GM12878 (cell line): ENCODE data around the gene ZNF678. TPM values are rescaled to one million over a fixed set of nuclear protein-coding genes. Genes with fewer than 3 reads are reported as not detected.
"Not testable (repeated sequence)": the region's sequence is repeated elsewhere in the genome, so short reads cannot be mapped to it uniquely, and the experiment has no call there.

ENCODE experiments used
- ATAC-seq: fragments of 200-7000 bp; cut with Tn5 transposase; 3 replicates; pipeline ENCODE4 v1.9.1; 2020; ENCODE audit warnings: mild to moderate bottlenecking, moderate library complexity
- BruUV-seq: library from RNA; stranded (reverse); fragments of 400-500 nt; replicated peaks from 2 replicates; lab custom pipeline; 2021; lab: Mats Ljungman, UMichigan
- CTCF ChIA-PET: fragments of 300-600 bp; sonication (Branson Sonifier 250); formaldehyde crosslinking; extraction: SDS; loops from one replicate; lab custom pipeline; 2021; ENCODE audit warnings: inconsistent platforms; lab: Yijun Ruan, JAX
- POLR2A ChIA-PET: fragments of 350-600 bp; formaldehyde crosslinking; extraction: SDS; loops from one replicate; lab custom pipeline; 2021; ENCODE audit warnings: inconsistent platforms; lab: Charles Lee
- RAD21 ChIA-PET: fragments of 300-600 bp; sonication (Branson Sonifier 250); formaldehyde crosslinking; loops from one replicate; lab custom pipeline; 2023; ENCODE audit warnings: antibody characterized with exemption; ENCODE audit not compliant: unreplicated experiment; lab: Charles Lee
- SMC1A ChIA-PET: fragments of 300-600 bp; sonication (Branson Sonifier 250); formaldehyde crosslinking; loops from one replicate; lab custom pipeline; 2023; ENCODE audit not compliant: unreplicated experiment, uncharacterized antibody; lab: Charles Lee
- DNase-seq: peaks from one replicate; pipeline ENCODE4 v3.0.0-alpha.2; 2011; ENCODE audit warnings: low read depth, low spot score
- FAIRE-seq: peaks from 3 replicates; lab custom pipeline; 2011; peaks lifted over from hg19 to GRCh38; lab: Jason Lieb, UNC
- H2AFZ ChIP-seq: 2 replicates; pipeline ENCODE4 v1.6.0; 2011; ENCODE audit warnings: low read depth, low read length, control low read depth; ENCODE audit not compliant: control insufficient read depth
- H3K27ac ChIP-seq: 2 replicates; pipeline ENCODE4 v1.5.1; 2011; ENCODE audit warnings: control low read depth; ENCODE audit not compliant: control insufficient read depth, insufficient read depth
- H3K27me3 ChIP-seq, 2 experiments: replicated peaks in 1 of 2; 2 replicates each; pipeline versions ENCODE4 v1.6.0 to v1.6.1; 2011; ENCODE audit warnings: low read length in 1 of 2; ENCODE audit not compliant: control insufficient read depth in 2 of 2, insufficient read depth in 2 of 2
- H3K36me3 ChIP-seq, 2 experiments: 2 replicates each; pipeline ENCODE4 v1.5.1; 2011; ENCODE audit warnings: low read length in 1 of 2; ENCODE audit not compliant: control insufficient read depth in 2 of 2, insufficient read depth in 2 of 2
- H3K4me1 ChIP-seq: 2 replicates; pipeline ENCODE4 v1.6.1; 2011; ENCODE audit warnings: mild to moderate bottlenecking, low read length, moderate library complexity, mixed read lengths; ENCODE audit not compliant: control insufficient read depth, insufficient read depth
- H3K4me2 ChIP-seq: 2 replicates; pipeline ENCODE4 v1.6.0; 2011; ENCODE audit warnings: control low read depth; ENCODE audit not compliant: control insufficient read depth, insufficient read depth
- H3K4me3 ChIP-seq: fragments of 200-600 bp; sonication (generic); 2 replicates; pipeline ENCODE4 v1.5.1; 2016
- H3K79me2 ChIP-seq: 2 replicates; pipeline ENCODE4 v1.6.0; 2011; ENCODE audit warnings: low read length; ENCODE audit not compliant: control insufficient read depth, insufficient read depth
- H3K9ac ChIP-seq: 2 replicates; pipeline ENCODE4 v1.8.0; 2011; ENCODE audit warnings: low read length, control low read depth, mixed read lengths; ENCODE audit not compliant: control insufficient read depth, insufficient read depth
- H3K9me3 ChIP-seq: replicated peaks from 3 replicates; pipeline ENCODE4 v1.5.1; 2011; ENCODE audit warnings: mild to moderate bottlenecking, low read length; ENCODE audit not compliant: control insufficient read depth, insufficient read depth
- H4K20me1 ChIP-seq: 2 replicates; pipeline ENCODE4 v1.6.0; 2011; ENCODE audit not compliant: control insufficient read depth, insufficient read depth
- CEBPB ChIP-seq, 2 experiments: fragments of 150-350 bp in 1 of 2; IDR thresholded peaks; 2 replicates each; pipeline ENCODE4 v1.6.1; 2012 to 2014; ENCODE audit warnings: low read depth in 2 of 2, low read length in 2 of 2, borderline replicate concordance in 1 of 2, inconsistent platforms in 1 of 2
- ESRRA ChIP-seq: IDR thresholded peaks from 2 replicates; pipeline ENCODE4 v1.6.1; 2012; ENCODE audit warnings: mild to moderate bottlenecking, low read length, improper control_type of control experiment
- MTA3 ChIP-seq: IDR thresholded peaks from 2 replicates; pipeline ENCODE4 v1.6.1; 2012; ENCODE audit warnings: low read length, inconsistent platforms, borderline replicate concordance
- MXI1 ChIP-seq: fragments of 150-350 bp; IDR thresholded peaks from 2 replicates; pipeline ENCODE4 v1.6.1; 2011; ENCODE audit warnings: low read depth, mild to moderate bottlenecking, inconsistent platforms, low read length, improper control_type of control experiment
- NR2F1 ChIP-seq: fragments of 450-650 bp; conservative IDR thresholded peaks from 2 replicates; pipeline ENCODE4 v1.6.1; 2017; ENCODE audit warnings: mild to moderate bottlenecking
- POU2F2 ChIP-seq: IDR thresholded peaks from 3 replicates; pipeline ENCODE4 v1.6.1; 2011; ENCODE audit warnings: low read depth, mild to moderate bottlenecking, low read length, borderline replicate concordance
- RAD51 ChIP-seq: fragments of 450-650 bp; IDR thresholded peaks from 2 replicates; pipeline ENCODE4 v1.6.1; 2016; ENCODE audit warnings: moderate library complexity, mild to moderate bottlenecking, inconsistent platforms
- RFX5 ChIP-seq: IDR thresholded peaks from 2 replicates; pipeline ENCODE4 v1.6.1; 2011; ENCODE audit warnings: low read depth, low read length, improper control_type of control experiment
- SIN3A ChIP-seq: IDR thresholded peaks from 2 replicates; pipeline ENCODE4 v1.6.1; 2012; ENCODE audit warnings: low read depth, low read length, improper control_type of control experiment
- SIX5 ChIP-seq: IDR thresholded peaks from 2 replicates; pipeline ENCODE4 v1.6.1; 2011; ENCODE audit warnings: mild to moderate bottlenecking, low read depth, low read length, moderate library complexity; ENCODE audit not compliant: severe bottlenecking
- STAT1 ChIP-seq: fragments of 450-650 bp; conservative IDR thresholded peaks from 2 replicates; pipeline ENCODE4 v1.6.1; 2014; ENCODE audit warnings: antibody characterized with exemption, mild to moderate bottlenecking
- STAT3 ChIP-seq: IDR thresholded peaks from 2 replicates; pipeline ENCODE4 v1.6.1; 2011; ENCODE audit warnings: low read depth, low read length, improper control_type of control experiment
- YBX1 ChIP-seq: fragments of 450-650 bp; IDR thresholded peaks from 2 replicates; pipeline ENCODE4 v1.6.1; 2016; ENCODE audit warnings: antibody characterized with exemption
- YY1 ChIP-seq: IDR thresholded peaks from 2 replicates; pipeline ENCODE4 v1.6.1; 2011; ENCODE audit warnings: low read depth, mild to moderate bottlenecking, low read length
- ZBTB11 ChIP-seq: fragments of 450-650 bp; formaldehyde crosslinking; IDR thresholded peaks from 2 replicates; pipeline ENCODE4 v1.5.0; 2022; ENCODE audit warnings: mild to moderate bottlenecking, missing genetic modification characterization
- WGBS: methylation state at CpG from one replicate; pipeline ENCODE4 v1.1.6; 2016; ENCODE audit warnings: low lambda C conversion rate; ENCODE audit not compliant: insufficient replicate concordance, insufficient coverage; ENCODE audit errors: missing lambda C conversion rate; 5-methylcytosine and 5-hydroxymethylcytosine counted together
- in situ Hi-C: fragments of 300-500 bp; cut with MboI; formaldehyde crosslinking; loops from 9 replicates; pipeline ENCODE4 v1.14.3; 2018; ENCODE audit warnings: mixed read lengths
- intact Hi-C: fragments of 100-400 bp; cut with micrococcal nuclease; formaldehyde crosslinking; loops from one replicate; pipeline ENCODE4 v1.14.2; 2022; ENCODE audit not compliant: unreplicated experiment
- polyA plus RNA-seq, 11 experiments: library from polyadenylated mRNA; depleted of rRNA in 4 of 11; unstranded in 6 of 11; stranded (reverse) in 5 of 11; fragments of >200 nt; fragmentation: Nextera tagmentation in 4 of 11; fragmentation: Illumina TruSeq in 1 of 11; extraction: Ambion mirVana in 4 of 11; extraction: Trizol in 1 of 11; gene quantifications; 1 replicate in 1 of 11; 2 replicates in 10 of 11; pipeline versions ENCODE4 v1.2.1 to v1.2.3, GENCODE V29; 2011 to 2016; ENCODE audit warnings: inconsistent platforms in 2 of 11, missing spikeins in 2 of 11, low read depth in 1 of 11
- total RNA-seq, 4 experiments: library from RNA; depleted of rRNA in 3 of 4; stranded (reverse); fragments of >200 nt in 3 of 4; fragmentation: Illumina TruSeq in 1 of 4; extraction: Trizol in 1 of 4; gene quantifications; 2 replicates each; pipeline versions ENCODE4 v1.2.1 to v1.2.3, GENCODE V29; 2013 to 2021
- TF ChIP-seq, protein P1 (sequence below): IDR thresholded peaks from 2 replicates; pipeline ENCODE4 v1.6.1; 2011; ENCODE audit warnings: low read depth, low read length, improper control_type of control experiment, borderline replicate concordance

The ZNF678 gene
- total and polyA plus RNA-seq, 10 of the 15 experiments (the other 5 are each of a cell fraction or from before 2014, with no cell fraction given): 1.4 to 10.4 (median 3.5) TPM

- RAD21 ChIA-PET: no interaction called here
- 93% methylated on average over 1 of the region's 1 CpG for WGBS
- no peaks in the 10 kb centered on the region for H3K4me1 ChIP-seq
- SMC1A ChIA-PET: no interaction called here
- H3K9ac ChIP-seq: no peak overlapping the region
- H3K27ac ChIP-seq: no peak overlapping the region
- FAIRE-seq (no peak), ATAC-seq (no peak), DNase-seq (no peak)
- no TSS peak for BruUV-seq
- in situ Hi-C loops (no loop called here), intact Hi-C loops (no loop called here)
- H3K4me2 ChIP-seq: no peak overlapping the region
- TF ChIP-seq SIX5 (no peak), SIN3A (no peak), STAT1 (no peak), CEBPB (IDR thresholded peaks at IDR 0.05; ENCODE audit: borderline replicate concordance in 1 of 2, low read depth in 2 of 2, low read length in 2 of 2) (no peak), STAT3 (no peak), MXI1 (no peak), ZBTB11 (no peak), NR2F1 (no peak), MTA3 (no peak), ESRRA (no peak), YBX1 (no peak), RAD51 (no peak), YY1 (no peak), RFX5 (no peak), POU2F2 (no peak)
- TF ChIP-seq, protein P1, sequence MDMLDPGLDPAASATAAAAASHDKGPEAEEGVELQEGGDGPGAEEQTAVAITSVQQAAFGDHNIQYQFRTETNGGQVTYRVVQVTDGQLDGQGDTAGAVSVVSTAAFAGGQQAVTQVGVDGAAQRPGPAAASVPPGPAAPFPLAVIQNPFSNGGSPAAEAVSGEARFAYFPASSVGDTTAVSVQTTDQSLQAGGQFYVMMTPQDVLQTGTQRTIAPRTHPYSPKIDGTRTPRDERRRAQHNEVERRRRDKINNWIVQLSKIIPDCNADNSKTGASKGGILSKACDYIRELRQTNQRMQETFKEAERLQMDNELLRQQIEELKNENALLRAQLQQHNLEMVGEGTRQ: no peak
- no peaks in the 10 kb centered on the region; a peak in 1 of 4 replicates for H3K36me3 ChIP-seq
- no peaks in the 10 kb centered on the region for H3K79me2 ChIP-seq
- H2AFZ ChIP-seq: no peak overlapping the region
- no peak overlapping the region for H3K4me3 ChIP-seq
- no peaks in the 10 kb centered on the region for H4K20me1 ChIP-seq
- POLR2A ChIA-PET: no interaction called here
- H3K27me3 ChIP-seq: no peaks in the 10 kb centered on the region
- peaks cover 9% of the 10 kb centered on the region for H3K9me3 ChIP-seq
- CTCF ChIA-PET: no interaction called here
Measured at GRCh38 chr1:227587968-227588367, 24.6 kb downstream of the ZNF678 start.

GRCh38 chr1:227588769-227589168 is 25.4 kb downstream of the ZNF678 start:
- SMC1A ChIA-PET, POLR2A ChIA-PET, H3K27ac ChIP-seq, H3K36me3 ChIP-seq, FAIRE-seq, ATAC-seq, BruUV-seq, H4K20me1 ChIP-seq, DNase-seq, H3K27me3 ChIP-seq, H3K4me2 ChIP-seq, H3K9ac ChIP-seq, intact Hi-C loops, H2AFZ ChIP-seq, H3K9me3 ChIP-seq, H3K4me3 ChIP-seq, H3K79me2 ChIP-seq, RAD21 ChIA-PET, H3K4me1 ChIP-seq, CTCF ChIA-PET, in situ Hi-C loops: not testable (repeated sequence)
- 95% methylated on average over 1 of the region's 1 CpG for WGBS
